ENCODE results near the gene KRAS. TPM values are rescaled to one million over a fixed set of nuclear protein-coding genes. Genes with fewer than 3 reads are reported as not detected.

Gene KRAS
- total and polyA plus RNA-seq, 2 of the 4 experiments (the other 2 are of a cell fraction) = 9.3 to 10.7 TPM

GRCh38 chr12:25197608-25198007, 53.1 kb downstream of the KRAS start:
- POLR2A ChIA-PET (ENCODE audit: unreplicated experiment) = no interaction called here
- Histone ChIP-seq H3K36me3 (ENCODE audit: control insufficient read depth, insufficient read depth, low read length) (peaks cover 2% of the 10 kb centered on the region; the same call in 1 of the 2 replicates), H3K4me1 (ENCODE audit: control insufficient read depth, insufficient read depth, low read length) (peaks cover 10% of the 10 kb centered on the region; the same call in 1 of the 2 replicates), H2BK5ac (ENCODE audit: low read depth, low read length, poor library complexity, severe bottlenecking) (no peak overlapping the region), H3K27me3 (ENCODE audit: control insufficient read depth, insufficient read depth, low read length) (no peaks in the 10 kb centered on the region), H3K27ac (ENCODE audit: insufficient read depth, low read length) (no peak overlapping the region), H2BK15ac (ENCODE audit: low read depth, low read length) (no peak overlapping the region), H2AK9ac (replicated peaks; ENCODE audit: low read depth, low read length, poor library complexity) (no peak overlapping the region), H2BK120ac (ENCODE audit: low read depth, low read length) (no peak overlapping the region), H2AK5ac (ENCODE audit: low read depth, low read length) (no peak overlapping the region), H3K23ac (ENCODE audit: low read depth, low read length) (no peak overlapping the region), H3K18ac (ENCODE audit: low read depth, low read length) (no peak overlapping the region), H3K79me1 (ENCODE audit: low read depth in 1 of 2, low read length in 2 of 2) (peaks cover 4 to 47% of the 10 kb centered on the region in 2 experiments; a peak in 3 of 4 replicates), H3K4me3 (ENCODE audit: insufficient read depth, low read depth, low read length) (no peak overlapping the region), H3K9me3 (ENCODE audit: control insufficient read depth, insufficient read depth, low read length) (no peaks in the 10 kb centered on the region), H2AFZ (replicated peaks; ENCODE audit: low read length, poor library complexity) (no peak overlapping the region), H3K14ac (replicated peaks; ENCODE audit: low read depth, low read length) (no peak overlapping the region), H3K4ac (ENCODE audit: low read depth, low read length) (no peak overlapping the region), H3K9me1 (ENCODE audit: insufficient read depth, low read length) (peaks cover 12% of the 10 kb centered on the region), H4K91ac (ENCODE audit: insufficient read depth, low read depth, low read length) (no peak overlapping the region), H4K8ac (ENCODE audit: low read depth in 2 of 2, low read length in 2 of 2) (no peak overlapping the region), H4K20me1 (ENCODE audit: insufficient read depth, low read length) (no peaks in the 10 kb centered on the region), H3K4me2 (ENCODE audit: low read depth, low read length) (no peak overlapping the region), H2BK20ac (ENCODE audit: low read depth, low read length) (no peak overlapping the region), H4K5ac (ENCODE audit: low read depth, low read length) (no peak overlapping the region), H3K56ac (ENCODE audit: extremely low read depth, insufficient read depth, low read length) (no peak overlapping the region), H3K9ac (ENCODE audit: low read depth, low read length) (no peak overlapping the region)
- TF ChIP-seq CHD1 (IDR thresholded peaks at IDR 0.05; ENCODE audit: low read depth, low read length) (no peak), USF2 (IDR thresholded peaks at IDR 0.05; ENCODE audit: low read depth, low read length) (no peak), SMC3 (IDR thresholded peaks at IDR 0.05; ENCODE audit: low read depth, low read length) (no peak)
- CTCF ChIA-PET = no interaction called here
- no TSS peak for BruUV-seq (replicated peaks)
- no peak for ATAC-seq (ENCODE audit: low read depth)
- dilution Hi-C loops (cut with HindIII; ENCODE audit: low sequenced_read_pairs, unreplicated experiment) = no loop called here
- intact Hi-C loops (cut with micrococcal nuclease) = no loop called here
- no peak for DNase-seq
- no CpG with 5 or more reads among the region's 2 CpGs for WGBS, 2 experiments (ENCODE audit: extremely low coverage in 2 of 2, insufficient read length in 1 of 2)
- in situ Hi-C loops (cut with MboI; ENCODE audit: low sequenced_read_pairs) = no loop called here
